Measurements from ENCODE around the gene HSD11B1L.

Gene HSD11B1L

DNA sequence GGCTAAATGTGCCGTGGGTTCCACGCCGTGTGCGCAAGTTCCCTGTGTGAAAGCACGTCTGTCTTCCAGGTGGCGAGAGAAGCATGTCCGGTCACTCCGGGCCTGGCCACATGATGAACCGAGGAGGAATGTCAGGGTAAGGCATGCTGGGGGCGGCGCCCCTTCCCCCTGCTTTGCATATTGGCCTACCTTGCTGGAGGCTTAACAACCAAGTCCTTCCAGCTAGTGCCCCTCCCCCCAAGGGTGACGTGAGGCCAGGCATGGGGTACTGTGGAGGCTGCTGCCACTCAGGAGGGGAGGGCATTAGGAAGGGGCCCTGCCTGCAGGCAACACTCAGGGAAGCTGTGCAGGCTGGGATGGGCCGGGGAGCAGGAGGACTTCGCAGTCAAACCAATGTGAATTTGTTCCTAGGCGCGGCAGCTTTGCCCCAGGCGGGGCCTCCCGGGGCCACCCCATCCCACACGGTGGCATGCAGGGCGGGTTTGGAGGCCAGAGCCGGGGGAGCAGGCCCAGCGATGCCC is 13.0 kb upstream of the HSD11B1L start:
- DNase-seq, result no peak

DNA sequence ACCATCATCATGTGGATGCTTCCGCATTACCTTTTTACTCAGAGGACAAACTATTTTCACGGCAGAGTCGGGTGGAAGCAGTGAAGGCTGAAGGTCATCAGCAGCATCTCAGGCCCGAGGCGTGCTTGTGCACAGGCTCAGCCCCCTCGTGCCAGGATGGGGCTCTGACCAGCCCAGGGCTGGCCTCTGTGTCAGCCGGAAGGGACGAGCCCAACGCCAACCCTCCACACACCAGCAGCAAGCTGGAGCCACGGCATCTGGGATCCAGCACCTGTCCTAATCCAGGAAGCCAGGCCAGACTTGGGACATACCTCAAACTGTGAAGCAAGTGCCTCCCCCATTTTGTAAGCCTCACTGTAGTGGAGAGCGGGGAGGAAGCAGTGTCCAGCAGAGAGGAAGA is 11.6 kb upstream of the HSD11B1L start:
- no peak for DNase-seq

DNA sequence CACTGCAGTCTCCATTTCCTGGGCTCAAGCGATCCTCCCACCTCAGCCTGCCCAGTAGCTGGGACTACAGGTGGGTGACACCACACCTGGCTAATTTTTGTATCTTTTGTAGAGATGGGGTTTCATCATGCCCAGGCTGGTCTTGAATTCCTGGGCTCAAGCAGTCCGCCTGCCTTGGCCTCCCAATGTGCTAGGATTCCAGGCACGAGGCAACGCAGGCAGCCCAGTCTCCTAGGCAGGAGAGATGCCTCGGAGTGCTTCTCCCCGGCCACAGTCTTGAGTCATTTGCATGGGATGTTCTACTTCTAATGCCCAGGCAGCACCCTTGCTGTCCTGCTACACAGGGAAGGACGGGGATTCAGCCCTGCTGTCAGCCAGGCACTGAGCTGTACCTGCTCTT is 9.2 kb upstream of the HSD11B1L start:
- no peak for DNase-seq

DNA sequence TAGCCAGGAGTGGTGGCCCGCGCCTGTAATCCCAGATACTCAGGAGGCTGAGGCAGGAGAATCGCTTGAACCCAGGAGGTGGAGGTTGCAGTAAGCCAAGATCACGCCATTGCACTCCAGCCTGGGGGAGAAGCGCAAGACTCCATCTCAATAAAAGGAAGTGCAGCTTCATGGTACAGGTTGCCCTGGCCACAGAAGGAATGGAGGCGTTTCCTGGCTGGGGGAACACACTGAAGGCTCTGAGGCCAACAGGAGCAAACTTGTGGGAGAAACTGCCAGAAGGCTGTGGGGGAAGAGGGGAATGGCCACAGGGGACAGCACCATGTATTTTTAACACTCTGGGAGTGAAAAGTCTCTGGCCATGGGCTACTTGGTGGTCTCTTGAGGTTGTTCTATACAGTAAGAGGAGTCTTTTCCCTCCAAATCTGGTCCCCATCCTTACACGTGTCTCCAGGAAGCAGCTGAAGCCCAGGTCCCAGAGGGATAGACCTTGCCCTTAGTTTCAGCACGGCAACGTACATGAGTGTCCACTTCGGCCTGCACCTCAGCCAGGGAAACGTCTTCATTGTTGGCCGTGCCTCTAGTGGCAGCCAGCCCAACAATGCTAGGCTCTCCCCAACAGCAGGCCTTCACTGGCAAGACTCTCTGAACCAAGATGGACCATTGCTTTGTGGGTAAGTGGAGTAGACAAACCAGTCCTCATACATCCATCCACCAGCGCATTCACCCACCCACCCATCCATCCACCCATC is 7.9 kb upstream of the HSD11B1L start:
- no peak for DNase-seq

DNA sequence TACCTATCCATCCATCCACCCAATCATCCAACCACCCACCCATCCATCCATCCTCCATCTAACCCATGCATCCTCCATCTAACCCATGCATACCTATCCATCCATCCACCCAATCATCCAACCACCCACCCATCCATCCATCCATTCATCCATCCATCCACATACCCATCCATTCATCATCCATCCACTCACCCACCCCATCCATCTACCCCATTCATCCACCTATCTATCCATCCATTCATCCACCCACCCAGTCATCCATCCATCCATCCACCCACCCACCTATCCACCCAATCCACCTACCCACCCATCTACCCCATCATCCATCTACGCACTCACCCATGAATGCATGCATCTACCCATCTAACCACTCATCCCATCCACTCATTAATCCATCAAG is 7.1 kb upstream of the HSD11B1L start:
- DNase-seq, result no peak

DNA sequence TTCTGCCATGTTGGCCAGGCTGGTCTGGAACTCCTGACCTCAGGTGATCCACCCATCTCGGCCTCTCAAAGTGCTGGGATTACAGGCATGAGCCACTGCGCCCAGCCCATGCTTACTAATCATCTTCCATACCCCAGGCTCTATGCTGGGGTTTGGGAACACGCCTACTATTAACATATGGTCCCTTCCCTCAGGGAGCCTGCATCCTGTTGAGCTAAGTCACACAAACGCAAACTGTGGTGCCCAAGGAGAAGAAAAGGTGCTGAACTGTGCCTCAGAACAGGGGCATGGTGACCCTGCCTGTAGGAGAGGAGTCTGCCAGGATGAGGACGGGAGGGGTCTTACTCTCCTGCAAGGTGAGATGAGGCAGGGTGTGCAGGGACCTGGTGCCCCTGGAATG is 6.1 kb upstream of the HSD11B1L start:
- no peak for DNase-seq

DNA sequence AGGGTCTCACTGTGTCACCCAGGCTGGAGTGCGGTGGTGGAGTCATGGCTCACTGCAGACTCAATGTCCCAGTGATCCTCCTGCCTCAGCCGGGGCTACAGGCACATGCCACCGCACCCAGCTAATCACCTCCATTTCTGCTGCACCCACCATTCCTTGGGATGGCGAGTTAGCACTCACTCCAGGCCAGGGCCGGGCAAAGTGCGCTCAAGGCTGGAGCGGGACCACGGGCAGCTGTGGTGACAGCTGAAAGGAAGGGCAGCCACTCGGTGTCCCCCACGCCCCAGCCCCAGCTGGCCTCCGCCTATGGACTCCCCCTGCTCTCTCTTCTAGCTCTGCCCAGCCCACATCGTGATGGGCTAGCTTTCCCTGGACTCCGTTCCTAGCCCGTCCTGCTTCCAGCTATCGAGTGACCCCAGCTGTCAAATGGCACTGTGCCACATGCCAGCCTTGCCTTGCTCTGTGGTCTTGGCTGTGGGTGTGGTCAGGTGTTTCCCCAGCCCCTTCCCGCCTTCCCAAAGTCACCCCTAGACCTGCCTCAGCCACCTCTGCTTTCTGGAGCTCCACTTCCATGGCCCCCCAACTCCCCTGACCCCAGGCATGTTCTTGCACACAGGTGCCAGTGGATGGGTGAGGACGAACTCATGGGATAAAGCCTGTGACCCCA is 4.6 kb upstream of the HSD11B1L start:
- no peak for DNase-seq

DNA sequence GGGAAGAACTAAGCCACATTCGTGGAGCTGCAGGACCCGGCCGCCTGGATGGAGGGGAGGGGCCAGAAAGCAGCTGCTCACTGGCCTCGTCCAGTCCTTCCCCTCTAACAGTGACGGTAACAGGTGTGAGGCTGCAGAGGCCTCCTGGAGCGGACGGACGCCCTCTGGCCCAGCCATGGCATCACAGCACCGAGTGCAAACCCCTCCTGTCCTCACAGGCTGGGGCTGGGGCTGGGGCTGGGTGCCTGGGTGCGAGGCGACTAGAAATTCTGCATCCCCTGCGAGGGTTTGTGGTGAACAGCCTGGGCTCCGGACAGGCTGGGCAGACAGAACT is 4.1 kb upstream of the HSD11B1L start:
- no peak for DNase-seq

DNA sequence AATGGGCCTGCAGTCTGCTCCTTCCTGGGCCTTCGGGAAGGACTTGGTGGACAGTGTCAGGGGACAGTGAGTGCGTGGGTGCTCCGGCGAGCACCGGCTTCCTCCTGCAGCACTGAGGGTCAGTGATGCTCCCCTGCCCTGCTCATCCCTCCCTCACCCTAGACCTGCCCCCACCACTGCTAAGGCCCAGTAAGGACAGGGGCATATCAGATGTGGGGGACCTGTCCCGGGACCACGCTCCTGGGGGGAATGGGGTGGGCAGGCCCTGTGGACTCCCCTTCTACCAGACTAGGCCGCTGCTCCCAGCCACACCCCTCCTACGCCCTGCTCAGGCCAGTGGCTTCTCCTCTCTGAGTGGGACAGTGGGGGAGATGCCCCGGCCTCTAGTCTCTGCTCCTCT is 3.7 kb upstream of the HSD11B1L start:
- DNase-seq, result no peak

DNA sequence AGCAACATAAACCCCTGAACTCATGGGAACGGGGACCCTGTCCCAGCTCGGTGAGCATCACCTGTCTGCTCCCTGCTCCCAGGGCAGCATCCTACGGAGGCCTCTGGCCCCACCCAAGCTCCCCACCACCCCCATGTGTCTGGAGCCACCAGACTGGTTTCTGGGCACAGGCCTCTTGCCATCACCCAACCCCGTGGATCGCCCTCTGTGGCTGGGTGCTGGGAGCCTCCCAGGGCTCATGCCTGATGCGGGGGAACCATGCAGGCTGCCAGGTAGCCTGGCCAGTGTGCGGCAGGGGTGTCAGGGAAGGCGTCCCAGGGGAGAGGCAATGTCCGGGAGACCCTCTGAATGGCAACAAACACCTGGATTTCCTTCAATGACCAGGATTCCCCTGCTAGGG is 3.2 kb upstream of the HSD11B1L start:
- no peak for DNase-seq

DNA sequence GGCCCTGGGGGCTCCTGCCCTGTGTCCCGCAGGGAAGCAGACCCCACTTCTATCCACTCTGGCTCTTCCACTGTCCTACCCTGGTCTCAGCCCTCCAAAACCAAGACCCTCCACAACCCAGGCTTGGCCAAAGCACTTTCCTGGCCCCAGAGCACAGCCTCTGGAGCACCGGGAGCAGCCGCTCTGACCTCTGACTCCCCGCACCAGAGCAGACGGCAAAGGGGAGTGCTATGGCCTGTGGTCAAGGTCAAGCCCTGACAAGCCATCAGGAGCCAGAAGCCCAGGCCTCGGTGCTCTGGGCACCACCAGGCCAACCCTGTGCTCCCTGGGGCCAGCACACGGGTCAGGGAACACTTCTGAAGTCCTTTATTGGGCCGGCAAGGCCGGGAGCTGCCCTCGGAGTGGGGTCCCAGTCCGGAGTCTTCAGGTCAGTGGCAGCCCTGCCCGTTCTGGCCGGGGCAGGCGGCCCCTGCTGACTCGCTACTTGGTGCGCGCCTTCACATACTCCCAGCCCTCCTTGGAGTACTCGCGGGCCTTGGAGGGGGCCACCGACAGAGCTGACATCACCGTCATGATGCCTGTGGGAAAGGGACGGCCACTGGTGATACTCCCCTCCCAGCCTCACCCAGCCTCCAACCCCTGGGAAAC is 2.6 kb upstream of the HSD11B1L start:
- DNase-seq, result no peak

DNA sequence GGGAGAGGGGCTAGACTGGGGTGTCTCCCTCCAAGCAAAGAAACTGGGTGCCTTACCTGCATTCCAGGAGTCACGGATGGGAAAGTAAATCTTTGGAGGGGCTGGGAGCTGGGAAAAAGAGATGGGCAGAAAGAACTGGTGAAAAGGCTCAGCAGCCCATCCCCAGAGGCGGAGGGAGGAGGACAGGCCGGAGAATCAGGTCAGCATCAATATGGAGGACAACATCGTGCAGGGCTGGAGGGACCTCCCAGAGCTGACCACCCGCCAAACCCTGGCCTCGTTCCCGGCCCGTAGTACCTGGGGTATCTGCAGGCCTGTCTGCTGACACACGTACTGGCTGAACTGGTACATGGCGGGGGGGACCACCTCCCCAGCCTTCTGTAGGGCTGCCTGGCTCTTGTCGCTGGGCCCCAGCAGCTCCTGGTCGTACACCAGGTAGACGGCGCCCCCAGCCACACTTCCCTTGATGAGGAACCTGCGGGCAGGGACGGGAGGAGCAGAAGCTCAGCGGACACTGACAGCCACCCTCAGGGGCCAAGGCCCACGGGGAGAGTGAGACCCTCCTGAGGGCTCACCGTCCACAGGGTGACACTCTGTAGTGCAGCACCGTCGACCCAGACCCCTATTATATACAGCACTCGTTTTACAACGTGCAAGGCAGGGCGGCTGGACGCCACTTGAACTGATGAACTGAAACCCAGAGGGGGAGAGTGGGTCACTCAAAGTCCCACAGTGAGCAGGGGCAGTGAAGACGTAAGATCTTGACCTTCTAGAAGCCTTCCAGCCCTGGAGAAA is 1.3 kb upstream of the HSD11B1L start:
- no peak for DNase-seq

DNA sequence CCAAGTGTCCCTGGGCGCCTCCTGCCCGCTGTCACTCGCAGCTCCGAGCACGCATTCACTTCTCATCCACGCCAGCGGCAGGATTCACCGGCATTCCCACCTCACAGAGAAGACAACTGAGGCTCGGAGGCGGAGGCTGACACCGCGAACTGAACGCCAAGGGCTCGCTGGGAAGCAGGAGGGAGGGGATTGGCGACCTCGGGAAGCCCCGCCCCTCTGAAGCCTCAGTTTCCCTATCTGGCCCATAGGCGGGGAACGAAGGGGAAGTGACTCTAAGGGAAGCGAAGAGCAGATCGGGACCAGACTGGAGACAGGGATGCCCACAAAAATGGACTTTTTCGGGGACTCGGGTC is 767 bp upstream of the HSD11B1L start:
- DNase-seq, result no peak

DNA sequence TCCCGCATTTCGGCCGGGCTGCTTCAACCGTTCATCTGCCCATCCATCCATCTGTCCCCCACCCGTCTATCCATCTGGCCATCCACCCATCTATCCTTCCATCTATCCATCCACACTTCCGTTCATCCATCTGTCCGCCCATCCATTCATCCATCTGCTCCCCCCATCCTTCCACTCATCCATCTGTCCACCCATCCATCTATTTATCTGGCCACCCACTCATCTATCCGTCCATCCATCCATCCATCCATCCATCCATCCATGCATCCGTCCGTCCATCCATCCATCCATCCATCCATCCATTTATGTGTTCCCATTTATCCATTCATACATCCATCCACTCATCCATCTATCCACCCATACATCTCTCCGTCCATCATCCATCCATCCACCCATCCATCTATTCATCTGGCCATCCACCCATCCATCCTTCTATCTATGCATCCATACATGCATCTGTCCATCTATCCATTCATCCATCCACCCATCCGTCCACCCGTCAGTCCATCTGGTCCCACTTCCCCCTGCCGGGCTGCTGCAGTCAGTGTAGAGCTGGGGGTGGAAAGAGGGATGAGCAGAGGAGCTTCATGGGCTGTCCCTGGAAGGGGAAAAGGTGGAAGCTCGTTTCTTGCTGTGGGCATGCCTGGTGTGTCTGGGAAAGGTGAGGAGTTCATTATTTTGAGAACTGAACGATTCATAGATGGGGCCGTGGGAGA is 722 bp downstream of the HSD11B1L start:
- DNase-seq, result no peak

DNA sequence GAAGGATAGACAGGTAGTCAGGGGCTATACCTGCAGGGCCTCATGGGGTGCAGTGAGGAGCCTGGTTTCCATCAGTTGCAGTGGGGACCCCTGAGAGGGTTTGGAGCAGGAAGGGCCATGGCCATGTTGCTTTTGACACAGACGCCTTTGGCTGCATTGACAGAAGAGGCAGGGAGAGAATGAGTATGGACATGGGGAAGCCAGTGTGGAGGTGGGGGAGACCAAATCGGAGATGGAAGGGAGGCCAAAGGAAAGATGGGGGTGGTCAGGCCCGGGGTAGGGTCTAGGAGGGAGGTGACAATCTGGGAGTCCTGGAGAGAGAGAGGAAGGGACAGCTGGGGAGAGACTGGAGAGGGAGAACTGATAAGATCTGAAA is 1.3 kb downstream of the HSD11B1L start:
- DNase-seq, result no peak

DNA sequence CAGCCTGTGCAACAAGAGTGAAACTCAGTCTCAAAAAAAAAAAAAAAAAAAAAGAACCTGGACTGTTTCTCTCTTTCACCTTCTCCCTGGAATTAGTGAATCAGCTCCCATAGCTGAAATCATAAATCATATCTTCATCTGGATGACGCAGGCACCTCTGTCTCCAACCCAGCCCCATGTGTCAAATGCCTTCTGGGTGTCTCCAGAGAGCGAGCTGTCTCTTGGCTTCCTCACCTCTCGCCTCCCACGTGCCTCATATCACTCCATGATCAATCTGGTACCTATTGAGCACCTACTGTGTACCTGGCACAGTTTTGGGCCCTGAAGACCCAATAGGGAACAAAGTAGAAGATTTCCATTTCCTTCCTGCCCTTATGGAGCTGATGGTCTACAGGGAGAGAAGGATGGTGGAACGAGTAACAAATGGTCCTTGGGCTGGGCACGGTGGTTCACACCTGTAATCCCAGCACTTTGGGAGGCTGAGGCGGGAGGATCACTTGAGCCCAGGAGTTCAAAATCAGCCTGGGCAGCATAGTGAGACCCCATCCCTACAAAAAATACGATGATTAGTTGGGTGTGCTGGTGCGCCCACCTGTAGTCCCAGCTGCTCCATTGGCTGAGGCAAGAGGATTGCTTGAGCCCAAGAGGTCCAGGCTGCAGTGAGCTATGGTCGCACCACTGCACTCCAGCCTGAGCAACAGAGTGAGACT is 2.5 kb downstream of the HSD11B1L start:
- DNase-seq, result no peak

DNA sequence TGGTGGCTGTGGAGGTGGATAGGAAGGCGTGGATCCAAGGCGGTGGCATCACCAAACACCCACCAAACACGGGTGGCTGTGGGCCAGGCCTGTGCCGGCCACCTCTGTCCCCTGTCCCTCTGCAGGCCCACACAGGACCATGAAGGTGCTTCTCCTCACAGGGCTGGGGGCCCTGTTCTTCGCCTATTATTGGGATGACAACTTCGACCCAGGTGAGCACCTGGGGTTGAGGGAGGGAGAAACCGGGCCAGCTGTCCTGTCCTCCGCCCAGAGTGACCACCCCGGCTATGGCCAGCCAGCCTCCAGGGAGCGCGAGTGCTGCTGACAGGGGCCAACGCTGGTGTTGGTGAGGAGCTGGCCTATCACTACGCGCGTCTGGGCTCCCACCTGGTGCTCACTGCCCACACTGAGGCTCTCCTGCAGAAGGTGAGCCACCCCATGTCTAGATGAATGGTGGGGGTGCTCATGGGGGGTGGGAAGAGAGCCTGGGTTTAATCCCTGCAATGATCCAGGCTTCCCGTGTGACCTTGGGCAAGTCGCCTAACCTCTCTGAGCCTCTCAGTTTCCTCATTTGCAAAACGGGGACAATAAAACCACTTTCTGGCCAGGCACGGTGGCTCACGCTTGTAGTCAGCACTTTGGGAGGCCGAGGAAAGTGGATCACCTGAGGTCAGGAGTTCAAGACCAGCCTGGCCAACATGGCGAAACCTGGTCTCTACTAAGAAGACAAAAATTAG is 4.0 kb downstream of the HSD11B1L start:
- DNase-seq, result no peak

DNA sequence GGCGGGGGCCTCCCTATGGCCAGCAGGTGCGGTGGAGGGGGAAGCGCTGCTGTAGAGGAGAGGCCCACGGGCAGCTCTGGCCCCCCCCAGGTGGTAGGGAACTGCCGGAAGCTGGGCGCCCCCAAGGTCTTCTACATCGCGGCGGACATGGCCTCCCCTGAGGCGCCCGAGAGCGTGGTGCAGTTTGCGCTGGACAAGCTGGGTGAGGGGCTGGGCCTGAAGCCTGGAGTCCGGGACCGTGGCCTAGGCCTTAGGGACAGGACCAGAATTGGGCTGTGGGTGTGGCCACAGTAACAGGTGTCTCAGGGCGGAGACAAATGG is 5.5 kb downstream of the HSD11B1L start:
- DNase-seq, result no peak

DNA sequence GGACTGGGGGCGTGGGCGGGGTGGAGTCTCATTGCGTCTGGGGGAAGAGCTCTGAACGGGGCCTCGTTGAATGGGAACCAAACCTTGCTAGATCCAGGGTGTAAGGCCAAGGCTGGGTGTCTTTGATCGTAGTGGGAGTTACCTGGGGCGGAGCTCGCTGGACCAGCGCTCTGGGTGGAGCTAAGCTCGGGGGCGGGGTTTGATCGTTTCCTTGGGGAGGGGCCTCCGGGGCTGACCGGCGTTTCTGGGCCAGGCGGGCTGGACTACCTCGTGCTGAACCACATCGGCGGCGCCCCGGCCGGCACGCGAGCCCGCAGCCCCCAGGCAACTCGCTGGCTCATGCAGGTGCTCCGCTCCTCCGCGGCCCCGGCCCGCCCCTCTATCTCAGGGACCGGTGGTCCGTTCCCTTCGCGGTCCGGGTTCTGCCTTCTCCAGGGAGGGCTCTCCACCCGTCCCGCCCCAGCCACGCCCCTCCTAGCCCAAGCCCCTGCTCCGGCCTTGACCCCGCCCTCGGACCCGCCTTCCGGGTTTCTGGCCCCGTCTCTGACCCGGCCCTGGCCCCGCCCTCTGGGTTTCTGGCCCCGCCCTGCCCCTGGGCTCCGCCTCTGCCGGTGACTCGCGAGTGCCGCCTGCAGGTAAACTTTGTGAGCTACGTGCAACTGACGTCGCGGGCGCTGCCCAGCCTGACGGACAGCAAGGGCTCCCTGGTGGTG is 6.0 kb downstream of the HSD11B1L start:
- DNase-seq, result peak; percentile 100

DNA sequence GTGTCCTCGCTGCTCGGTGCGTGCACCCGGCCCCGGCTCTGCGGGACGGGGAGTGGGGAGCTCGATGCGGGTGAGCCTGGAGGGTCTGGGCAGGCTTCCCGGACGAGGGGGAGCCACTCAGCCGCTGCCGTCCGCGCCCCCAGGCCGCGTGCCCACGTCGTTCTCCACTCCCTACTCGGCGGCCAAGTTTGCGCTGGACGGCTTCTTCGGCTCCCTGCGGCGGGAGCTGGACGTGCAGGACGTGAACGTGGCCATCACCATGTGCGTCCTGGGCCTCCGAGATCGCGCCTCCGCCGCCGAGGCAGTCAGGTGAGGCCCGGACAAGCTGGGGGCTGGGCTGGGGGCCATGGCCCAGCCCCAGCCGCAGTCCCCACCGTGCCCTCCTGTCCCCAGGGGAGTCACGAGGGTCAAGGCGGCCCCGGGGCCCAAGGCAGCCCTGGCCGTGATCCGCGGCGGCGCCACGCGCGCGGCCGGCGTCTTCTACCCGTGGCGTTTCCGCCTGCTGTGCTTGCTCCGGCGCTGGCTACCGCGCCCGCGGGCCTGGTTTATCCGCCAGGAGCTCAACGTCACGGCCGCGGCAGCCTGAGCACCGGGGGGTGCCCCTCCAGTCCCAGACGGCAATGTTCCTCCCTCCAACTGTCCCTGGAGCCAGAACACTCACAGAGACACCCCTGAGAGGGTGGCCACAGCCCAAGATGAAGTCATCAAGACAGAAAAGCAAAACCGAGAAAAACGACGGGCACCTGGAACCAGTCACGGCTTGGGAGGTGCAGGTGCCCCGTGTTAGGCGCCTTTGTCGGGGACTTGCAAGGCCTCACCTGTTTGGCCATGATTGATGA is 6.8 kb downstream of the HSD11B1L start:
- DNase-seq, result no peak

All from stimulated activated CD4-positive, alpha-beta T cell treated with anti-CD3 and anti-CD28 coated beads, Interleukin-2, amount 100 ng/mL, for 48 hours (primary cell).